Suprapubic skin (tissue), 4 donors: ENCODE results near the gene SHPK.

Experiments used
- CTCF ChIP-seq, 2 donors: fragments of 200-600 bp in 1 of 2; fragments of 450-650 bp in 1 of 2; sonication (generic) in 1 of 2; IDR thresholded peaks; one replicate each; pipeline ENCODE4 v1.5.1; 2016 to 2019; ENCODE audit warnings: antibody characterized with exemption in 2 of 2, mild to moderate bottlenecking in 1 of 2, moderate library complexity in 1 of 2
- EP300 ChIP-seq: sonication (generic); formaldehyde crosslinking; IDR thresholded peaks from one replicate; pipeline ENCODE4 v1.6.1; 2017; ENCODE audit warnings: antibody characterized with exemption
- POLR2A ChIP-seq, 2 donors: fragments of 450-650 bp; IDR thresholded peaks; one replicate each; pipeline ENCODE4 v1.6.1; 2017; ENCODE audit warnings: antibody characterized with exemption in 2 of 2, mild to moderate bottlenecking in 2 of 2, moderate library complexity in 2 of 2
- POLR2AphosphoS5 ChIP-seq, 3 donors: sonication (generic); formaldehyde crosslinking; IDR thresholded peaks; one replicate each; pipeline ENCODE4 v1.6.1; 2017; ENCODE audit warnings: antibody characterized with exemption in 3 of 3

GRCh38 chr17:3575511-3575910, 60.5 kb downstream of the SHPK start:
- TF ChIP-seq CTCF (IDR thresholded peaks at IDR 0.05) (no peak), EP300 (no peak), POLR2A (IDR thresholded peaks at IDR 0.05) (no peak), POLR2AphosphoS5 (IDR thresholded peaks at IDR 0.05) (peak in 1 of 3 donors; percentile 78)
